SK-N-SH treated with all-trans-retinoic acid at 6 μM for 48 hours (cell line): ENCODE data around the gene EPS8L1.

Source experiments
- CREB5 ChIP-seq: fragments of 250-450 bp; sonication (Bioruptor Pico); IDR thresholded peaks from 2 replicates; pipeline ENCODE4 v1.5.1; 2020; ENCODE audit warnings: low read depth, mild to moderate bottlenecking, moderate library complexity
- ESRRG ChIP-seq: fragments of 250-450 bp; sonication (Bioruptor Pico); IDR thresholded peaks from 2 replicates; pipeline ENCODE4 v1.6.1; 2021; ENCODE audit warnings: mild to moderate bottlenecking
- PATZ1 ChIP-seq: fragments of 250-450 bp; sonication (Bioruptor Pico); IDR thresholded peaks from 2 replicates; pipeline ENCODE4 v1.8.0; 2020; ENCODE audit warnings: mild to moderate bottlenecking, moderate library complexity, borderline replicate concordance
- SNAI2 ChIP-seq: fragments of 250-450 bp; sonication (Bioruptor Pico); IDR thresholded peaks from 2 replicates; pipeline ENCODE4 v1.5.0; 2020; ENCODE audit warnings: mild to moderate bottlenecking, moderate library complexity
- TOX ChIP-seq: fragments of 250-450 bp; sonication (Bioruptor Pico); IDR thresholded peaks from 2 replicates; pipeline ENCODE4 v1.8.0; 2021; ENCODE audit warnings: mild to moderate bottlenecking, moderate library complexity, borderline replicate concordance

DNA sequence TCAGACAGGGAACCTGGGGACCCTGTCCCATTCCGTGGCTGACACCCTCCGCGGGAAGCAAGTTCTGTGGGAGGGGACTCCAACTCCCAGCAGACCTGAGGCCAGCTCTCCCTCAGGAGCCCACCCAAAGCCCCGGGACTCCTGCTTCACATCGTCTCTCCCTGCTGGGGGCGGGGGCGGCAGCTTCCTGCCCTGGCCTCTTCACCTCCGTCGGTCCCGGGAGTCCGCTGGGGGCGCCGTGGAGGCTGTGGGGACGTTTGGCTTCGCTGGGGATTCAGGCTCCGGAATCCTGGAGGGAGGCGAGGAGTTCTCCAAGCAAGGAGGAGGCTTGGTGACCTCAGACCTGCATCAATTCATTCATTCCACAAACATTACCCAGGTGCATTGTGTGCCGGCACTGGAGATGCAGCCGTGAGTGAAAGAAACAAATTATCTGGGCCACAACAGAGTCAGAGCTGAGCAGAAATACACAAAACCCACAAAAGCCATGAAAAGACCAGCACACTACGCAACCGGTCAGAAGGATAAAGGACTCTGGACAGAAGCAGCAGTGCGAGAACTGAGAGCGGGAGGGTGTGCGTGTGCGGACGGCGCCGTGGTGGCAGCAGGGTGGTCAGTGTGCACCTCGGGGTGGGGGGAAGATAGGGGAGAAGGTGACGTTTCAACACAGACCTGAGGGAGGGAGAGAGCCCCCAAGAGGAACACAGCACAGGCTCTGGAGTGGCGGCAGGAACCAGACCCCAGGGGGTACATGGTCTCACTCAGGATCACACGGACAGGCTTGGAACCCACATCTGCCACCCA, 19.0 kb downstream of the EPS8L1 start:
- TF ChIP-seq SNAI2 (CRISPR knock-in tag) (no peak), TOX (CRISPR knock-in tag) (no peak), PATZ1 (CRISPR knock-in tag) (no peak), CREB5 (CRISPR knock-in tag) (no peak), ESRRG (no peak)
